WTC11 (cell line): ENCODE measurements around the gene SLC29A3.

Experiments used
- GABPB1 ChIP-seq: sonication (generic); formaldehyde crosslinking; IDR thresholded peaks from 2 replicates; pipeline ENCODE4 v1.8.1; 2023; ENCODE audit warnings: mild to moderate bottlenecking, missing genetic modification reagents
- TF ChIP-seq, protein P1 (sequence below): fragments of 200-600 bp; IDR thresholded peaks from 2 replicates; pipeline ENCODE4 v1.8.0; 2022; ENCODE audit warnings: antibody characterized with exemption

GRCh38 chr10:71284544-71285179 is 34.4 kb upstream of the SLC29A3 start:
- TF ChIP-seq, protein P1, sequence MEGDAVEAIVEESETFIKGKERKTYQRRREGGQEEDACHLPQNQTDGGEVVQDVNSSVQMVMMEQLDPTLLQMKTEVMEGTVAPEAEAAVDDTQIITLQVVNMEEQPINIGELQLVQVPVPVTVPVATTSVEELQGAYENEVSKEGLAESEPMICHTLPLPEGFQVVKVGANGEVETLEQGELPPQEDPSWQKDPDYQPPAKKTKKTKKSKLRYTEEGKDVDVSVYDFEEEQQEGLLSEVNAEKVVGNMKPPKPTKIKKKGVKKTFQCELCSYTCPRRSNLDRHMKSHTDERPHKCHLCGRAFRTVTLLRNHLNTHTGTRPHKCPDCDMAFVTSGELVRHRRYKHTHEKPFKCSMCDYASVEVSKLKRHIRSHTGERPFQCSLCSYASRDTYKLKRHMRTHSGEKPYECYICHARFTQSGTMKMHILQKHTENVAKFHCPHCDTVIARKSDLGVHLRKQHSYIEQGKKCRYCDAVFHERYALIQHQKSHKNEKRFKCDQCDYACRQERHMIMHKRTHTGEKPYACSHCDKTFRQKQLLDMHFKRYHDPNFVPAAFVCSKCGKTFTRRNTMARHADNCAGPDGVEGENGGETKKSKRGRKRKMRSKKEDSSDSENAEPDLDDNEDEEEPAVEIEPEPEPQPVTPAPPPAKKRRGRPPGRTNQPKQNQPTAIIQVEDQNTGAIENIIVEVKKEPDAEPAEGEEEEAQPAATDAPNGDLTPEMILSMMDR: no peak
- TF ChIP-seq GABPB1 (CRISPR knock-in tag): no peak
